A204.1 (cell line): Measurements from ENCODE around the gene MYBPC2.
A peak's percentile ranks its signal among the peaks of the same experiment; 100 is the strongest.
"Not testable (repeated sequence)": the region's sequence is repeated elsewhere in the genome, so short reads cannot be mapped to it uniquely, and the experiment has no call there.

Experiments
- FAIRE-seq: peaks from 2 replicates; lab custom pipeline; 2012; peaks lifted over from hg19 to GRCh38; lab: Jason Lieb, UNC

The MYBPC2 gene

DNA sequence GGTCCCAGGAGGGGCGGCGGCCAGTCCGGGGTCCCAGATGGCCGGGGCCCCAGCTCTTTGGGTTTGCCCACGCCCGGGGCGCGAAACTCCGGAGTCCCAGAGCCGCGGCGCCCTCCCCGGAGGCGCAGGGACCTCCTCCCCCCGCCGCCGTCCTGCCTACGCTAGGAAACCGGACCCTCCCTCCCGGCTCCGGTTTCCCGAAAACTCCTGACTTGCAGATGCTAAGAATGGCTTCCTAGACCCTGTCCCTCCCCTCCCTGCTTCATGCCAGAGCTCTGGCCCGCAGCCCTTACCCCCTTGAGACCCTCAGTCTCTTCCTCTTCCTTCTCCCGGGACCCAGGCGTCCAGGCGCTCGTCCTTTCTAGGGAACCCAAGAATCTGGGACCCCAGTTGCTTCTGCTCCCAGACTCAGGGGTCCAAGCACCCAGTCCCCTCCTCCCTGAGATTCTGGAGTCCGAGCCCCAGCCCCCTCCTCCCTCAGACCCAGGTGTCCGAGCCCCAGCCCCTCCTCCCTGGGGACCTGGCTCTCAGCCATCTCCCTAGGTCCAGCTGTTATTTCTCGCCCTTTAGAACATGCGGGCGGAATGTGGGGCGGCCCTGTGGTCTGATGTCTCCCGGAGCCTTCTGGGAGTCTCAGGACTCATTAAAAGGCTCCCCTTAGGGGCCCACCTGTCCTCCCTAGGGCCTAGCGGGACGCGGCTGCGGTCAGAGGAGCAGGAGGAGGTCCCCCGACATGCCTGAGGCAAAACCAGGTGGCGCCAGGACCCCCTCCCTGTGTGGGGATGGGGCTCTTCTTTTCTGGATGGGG, at the start of gene MYBPC2:
Gene MYBPC2, plus strand, starts transcription at position 672 of the 808 bp plus-strand sequence. Its CDS starts 62 bp downstream, at position 734.
- no peak for FAIRE-seq

DNA sequence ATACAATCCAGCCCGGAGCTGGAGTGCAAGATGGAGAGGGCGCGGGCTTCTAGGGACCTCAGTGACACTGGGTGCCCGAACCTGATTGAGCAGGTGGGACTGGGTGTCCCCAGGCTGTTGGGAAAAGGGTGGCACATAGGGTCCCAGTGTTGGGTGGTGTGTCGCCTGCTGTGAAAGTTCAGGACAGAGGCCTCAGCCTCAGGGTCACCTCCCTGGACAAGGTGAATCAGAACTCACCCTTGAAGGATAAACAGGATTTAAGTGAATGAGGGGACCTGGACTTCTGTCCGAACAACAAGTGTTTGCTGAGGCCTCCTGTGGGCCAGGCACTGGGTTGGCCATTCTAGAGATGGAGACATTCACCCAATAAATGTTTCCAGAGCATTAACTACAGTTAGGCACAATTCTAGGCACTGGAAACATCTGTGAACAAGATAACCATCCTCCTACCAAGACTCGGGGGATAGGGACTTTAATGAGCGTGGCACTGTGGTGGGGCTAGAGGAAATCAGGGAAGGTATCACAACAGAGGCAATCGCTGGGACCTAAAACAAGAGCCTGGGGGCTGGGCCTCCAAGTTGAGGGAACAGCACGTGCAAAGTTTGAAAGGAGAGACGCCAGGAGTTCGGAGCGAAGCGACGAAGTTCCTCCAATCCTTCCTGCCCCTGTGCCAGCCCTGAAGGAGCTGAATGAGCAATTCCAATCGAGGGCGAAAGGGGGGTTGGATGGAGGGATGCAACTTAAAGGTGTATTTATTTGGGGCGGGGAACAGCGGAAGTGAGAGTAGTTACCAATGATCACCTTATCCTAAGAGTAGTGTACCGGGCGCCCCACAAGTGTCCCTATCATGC, 49.5 kb upstream of the MYBPC2 start:
- FAIRE-seq: no peak

DNA sequence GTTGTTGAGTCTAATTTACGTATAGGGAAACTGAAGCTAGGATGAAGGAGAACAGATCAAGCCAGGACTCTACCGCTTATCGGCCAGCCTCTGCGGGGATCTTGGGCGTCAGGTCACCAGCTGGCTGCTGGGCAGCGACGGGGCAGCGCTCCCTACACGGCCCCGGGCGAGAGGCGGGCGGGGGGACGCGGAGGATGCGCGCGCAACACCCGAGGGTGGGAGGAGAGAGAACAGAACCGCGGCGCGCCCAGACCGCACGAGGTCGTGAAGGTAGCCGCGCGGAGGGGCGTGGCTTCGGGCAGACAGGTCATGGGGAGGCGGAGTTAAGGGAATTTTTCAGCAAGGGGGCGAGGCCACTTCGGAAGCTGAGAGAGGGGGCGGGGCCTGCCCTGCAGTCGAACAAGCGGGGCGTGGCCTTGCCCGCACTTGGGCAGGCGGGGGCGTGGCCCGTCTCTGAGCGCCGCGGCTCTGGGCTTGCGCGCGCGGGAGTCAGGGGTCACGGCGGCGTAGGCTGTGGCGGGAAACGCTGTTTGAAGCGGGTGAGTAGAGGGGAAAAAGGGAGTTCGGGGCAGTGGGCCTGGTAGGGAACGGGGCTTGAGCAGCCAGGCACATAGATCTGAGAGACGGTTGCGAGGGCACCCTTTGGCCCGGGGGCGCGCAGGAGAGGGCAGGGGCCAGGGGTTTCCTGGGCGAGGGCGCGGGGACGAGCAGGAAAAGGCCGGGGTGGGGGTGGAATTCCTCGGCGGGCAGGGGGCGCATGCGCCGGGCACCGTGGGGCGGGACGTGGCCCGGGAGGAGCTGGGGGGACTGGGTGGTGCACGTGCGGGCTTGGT, 48.6 kb upstream of the MYBPC2 start, which contains the start of gene POLD1:
Gene POLD1, plus strand, starts transcription at position 496 of the 833 bp plus-strand sequence. CDS start 14,505 bp downstream, outside the sequence.
- peak; percentile 90 for FAIRE-seq

DNA sequence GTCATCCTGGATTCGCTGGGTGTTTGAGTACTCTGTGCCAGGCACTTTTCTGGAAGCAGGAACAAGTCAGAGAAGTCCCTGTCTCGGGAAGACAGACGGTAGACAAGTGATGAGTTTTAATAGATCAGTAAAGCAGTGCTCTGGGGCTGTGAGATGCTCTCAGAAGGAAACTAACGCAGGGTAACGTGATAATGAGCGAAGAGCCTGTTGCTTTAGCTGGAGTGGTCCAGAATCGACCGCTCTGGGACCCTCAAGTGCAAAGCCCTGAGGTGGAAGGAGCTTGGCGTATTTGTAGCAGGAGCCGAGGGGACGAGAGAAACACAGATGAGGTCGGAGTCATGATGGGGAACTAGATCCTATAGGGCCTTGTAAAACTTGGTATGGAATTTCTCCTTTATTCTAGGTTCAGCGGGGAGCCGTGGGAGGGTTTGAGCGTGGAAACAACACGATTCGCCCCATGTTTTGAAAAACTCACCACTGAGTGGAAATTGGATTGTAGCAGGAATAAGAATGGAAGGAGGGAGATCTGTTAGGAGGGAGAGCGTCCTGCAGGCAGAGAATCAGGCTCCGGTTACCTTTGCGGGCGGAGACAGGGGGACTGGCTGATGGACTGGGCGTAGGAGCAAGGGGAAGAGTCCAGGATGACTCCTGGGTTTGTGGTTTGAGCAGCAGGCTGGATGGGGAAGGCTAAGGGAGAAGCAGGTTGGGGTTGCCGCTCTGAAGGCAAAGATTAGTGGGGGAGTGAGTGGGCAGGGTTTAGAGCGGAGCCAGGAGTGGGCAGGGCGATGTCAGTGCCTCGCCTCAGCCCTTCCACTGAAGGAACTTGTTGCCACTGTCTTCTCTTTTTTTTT, 47.8 kb upstream of the MYBPC2 start:
- no peak for FAIRE-seq

DNA sequence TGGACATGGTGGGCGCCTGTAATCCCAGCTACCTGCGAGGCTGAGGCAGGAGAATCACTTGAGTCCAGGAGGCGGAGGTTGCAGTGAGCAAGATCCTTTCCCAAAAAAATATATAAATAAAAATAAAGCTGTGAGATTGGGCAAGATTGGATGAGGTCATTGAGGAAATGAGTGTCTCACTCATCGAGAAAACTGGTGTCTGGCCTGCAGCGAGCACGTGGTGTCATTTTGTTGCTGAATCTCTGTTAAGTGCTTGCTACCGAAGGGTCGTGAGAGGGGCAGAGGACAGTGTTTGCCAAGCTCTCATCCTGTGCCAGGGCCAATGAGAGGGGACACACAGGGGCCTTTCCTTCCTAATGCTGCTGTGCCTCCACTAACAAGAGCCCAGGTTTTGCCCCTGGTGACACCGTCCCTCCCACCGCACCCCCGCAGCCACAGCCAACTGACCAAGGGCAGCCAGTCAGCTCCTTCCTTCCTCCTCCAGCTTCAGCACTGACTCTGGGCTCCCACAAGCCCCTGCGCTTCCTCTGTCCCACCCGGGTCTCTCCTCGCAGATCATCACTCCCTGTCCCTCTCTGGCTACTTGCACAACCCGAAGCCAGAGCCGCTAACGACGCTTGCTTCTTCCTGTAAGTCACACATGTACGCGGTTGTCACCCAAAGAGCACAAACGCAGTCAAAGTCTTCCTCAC, 45.4 kb upstream of the MYBPC2 start:
- FAIRE-seq: no peak

DNA sequence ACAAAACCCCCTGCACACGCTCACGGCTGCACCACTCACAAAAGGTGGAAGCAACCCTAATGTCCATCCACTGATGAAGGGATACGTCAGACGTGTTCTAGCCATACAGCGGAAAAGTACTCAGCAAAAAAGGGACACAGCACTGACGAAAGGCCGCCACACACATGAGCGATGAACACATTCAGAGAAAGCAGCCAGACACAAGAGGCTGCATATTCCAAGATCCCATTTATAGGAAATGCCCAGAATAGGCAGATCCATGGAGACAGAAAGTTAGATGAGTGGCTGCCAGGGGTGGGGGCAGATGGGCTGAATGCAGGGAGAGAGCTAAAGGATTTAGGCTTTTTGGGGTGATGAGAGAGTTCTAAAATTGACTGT, 44.8 kb upstream of the MYBPC2 start:
- FAIRE-seq: no peak

DNA sequence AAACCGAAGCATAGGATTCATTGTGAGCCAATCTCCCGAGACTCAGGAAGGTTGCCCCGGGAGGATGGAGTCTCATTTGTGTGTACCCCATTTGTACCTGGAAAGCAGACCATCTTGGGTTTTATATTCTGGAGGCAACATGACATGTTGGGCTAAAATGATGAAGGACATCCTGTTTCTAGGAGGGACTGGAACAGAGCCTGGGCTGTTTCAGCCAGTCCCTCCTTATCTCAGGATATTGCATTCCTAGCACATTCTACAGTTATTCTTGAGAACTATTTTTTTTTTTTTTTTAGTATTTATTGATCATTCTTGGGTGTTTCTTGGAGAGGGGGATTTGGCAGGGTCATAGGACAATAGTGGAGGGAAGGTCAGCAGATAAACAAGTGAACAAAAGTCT, 42.4 kb upstream of the MYBPC2 start:
- not testable (repeated sequence) for FAIRE-seq

DNA sequence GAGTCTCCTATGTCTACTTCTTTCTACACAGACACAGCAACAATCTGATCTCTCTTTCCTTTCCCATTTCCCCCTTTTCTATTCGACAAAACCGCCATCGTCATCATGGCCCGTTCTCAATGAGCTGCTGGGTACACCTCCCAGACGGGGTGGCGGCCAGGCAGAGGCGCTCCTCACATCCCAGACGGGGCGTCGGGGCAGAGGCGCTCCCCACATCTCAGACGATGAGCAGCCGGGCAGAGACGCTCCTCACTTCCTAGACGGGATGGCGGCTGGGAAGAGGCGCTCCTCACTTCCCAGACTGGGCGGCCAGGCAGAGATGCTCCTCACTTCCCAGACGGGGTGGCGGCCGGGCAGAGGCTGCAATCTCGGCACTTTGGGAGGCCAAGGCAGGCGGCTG, 41.7 kb upstream of the MYBPC2 start:
- FAIRE-seq: not testable (repeated sequence)

DNA sequence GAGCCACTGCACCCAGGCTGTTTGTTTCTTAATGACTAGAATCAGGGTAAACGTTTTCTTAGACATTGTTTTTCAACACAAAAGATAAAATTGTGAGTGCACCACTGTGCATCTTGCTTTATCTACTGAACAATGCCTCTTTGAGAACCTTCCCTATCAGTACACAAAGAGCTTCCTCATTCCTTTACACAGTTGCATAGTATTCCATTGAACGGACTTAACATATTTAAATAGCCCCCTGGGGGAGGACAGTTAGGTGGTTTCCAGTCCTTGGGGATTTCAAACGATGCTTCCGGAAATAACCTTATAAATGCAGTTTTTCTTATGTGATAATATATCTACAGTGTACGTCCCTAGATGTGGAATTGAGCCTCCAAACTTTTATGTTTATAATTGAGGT, 39.9 kb upstream of the MYBPC2 start:
- no peak for FAIRE-seq

DNA sequence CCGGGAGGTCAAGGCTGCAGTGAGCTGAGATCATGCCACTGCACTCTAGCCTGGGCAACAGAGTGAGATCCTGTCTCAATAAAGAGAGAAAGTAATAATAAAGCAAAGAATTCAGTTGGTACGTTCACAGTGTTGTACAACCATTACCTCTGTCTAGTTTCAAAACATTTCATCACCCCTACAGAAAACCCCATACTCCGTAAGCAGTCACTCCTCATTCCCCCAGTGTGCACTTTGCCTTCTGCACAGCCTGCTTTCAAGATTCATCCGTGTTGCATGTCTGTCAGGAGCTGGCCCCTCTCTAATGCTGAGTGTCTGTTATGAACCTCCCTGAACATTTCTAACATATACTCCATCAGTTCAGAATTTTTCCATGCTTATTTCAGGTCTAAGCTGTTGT, 39.1 kb upstream of the MYBPC2 start:
- no peak for FAIRE-seq

DNA sequence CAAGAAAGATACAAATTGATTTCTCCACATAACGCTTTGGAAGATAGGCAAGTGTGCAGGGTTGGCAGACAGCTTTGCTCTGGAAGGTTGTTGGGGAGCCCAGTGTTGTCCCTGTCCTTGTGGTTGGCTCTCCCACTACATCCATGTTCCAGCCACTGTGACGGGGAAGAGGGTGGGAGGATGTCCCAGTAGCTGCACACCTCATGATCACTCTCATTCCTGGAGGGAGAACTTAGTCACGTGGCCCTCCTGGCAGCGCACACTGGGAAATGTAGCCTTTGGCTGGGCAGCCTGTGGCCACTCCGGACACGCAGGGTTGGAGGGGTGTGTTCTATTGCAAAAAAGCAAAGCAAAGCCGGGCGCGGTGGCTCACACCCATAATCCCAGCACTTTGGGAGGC, 38.7 kb upstream of the MYBPC2 start:
- no peak for FAIRE-seq

DNA sequence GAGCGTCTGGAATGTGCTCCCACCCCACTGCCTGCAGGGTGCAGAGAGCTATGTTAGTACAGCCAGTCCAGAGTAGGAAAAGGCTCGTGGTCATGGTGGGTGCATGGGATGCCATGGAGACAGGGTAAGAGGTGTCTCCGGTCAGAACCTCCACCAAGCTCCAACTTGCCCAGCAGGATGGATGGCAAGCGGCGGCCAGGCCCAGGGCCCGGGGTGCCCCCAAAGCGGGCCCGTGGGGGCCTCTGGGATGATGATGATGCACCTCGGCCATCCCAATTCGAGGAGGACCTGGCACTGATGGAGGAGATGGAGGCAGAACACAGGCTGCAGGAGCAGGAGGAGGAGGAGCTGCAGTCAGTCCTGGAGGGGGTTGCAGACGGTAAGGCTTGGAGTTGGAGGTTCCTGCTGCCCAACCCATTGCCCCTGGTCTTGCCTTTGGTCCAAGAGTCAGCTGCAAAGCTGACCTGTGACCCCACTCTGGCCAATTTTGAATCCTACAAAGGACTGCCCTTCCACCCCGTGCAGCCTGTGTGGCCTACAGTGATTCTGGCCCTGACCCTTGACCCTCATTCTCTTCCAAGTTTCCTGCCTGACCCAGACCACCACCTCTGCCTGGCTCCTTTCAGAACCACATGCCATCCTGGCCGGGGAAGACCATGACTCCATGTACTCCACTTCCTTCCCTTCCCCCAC, 33.9 kb upstream of the MYBPC2 start:
- no peak for FAIRE-seq

DNA sequence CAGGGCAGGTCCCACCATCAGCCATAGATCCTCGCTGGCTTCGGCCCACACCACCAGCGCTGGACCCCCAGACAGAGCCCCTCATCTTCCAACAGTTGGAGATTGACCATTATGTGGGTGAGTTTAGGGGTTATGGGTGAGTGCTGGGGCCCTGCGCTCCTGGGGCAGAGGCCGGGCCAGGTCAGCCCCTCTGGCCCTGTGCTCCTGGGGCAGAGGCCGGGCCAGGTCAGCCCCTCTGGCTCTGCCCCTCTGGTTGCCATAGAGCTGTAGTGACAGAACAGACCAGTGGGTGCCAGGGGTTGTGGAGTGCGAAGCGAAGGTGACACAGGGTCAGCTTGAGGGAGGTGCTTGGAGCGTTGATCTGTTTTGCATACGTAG, 33.3 kb upstream of the MYBPC2 start:
- no peak for FAIRE-seq

DNA sequence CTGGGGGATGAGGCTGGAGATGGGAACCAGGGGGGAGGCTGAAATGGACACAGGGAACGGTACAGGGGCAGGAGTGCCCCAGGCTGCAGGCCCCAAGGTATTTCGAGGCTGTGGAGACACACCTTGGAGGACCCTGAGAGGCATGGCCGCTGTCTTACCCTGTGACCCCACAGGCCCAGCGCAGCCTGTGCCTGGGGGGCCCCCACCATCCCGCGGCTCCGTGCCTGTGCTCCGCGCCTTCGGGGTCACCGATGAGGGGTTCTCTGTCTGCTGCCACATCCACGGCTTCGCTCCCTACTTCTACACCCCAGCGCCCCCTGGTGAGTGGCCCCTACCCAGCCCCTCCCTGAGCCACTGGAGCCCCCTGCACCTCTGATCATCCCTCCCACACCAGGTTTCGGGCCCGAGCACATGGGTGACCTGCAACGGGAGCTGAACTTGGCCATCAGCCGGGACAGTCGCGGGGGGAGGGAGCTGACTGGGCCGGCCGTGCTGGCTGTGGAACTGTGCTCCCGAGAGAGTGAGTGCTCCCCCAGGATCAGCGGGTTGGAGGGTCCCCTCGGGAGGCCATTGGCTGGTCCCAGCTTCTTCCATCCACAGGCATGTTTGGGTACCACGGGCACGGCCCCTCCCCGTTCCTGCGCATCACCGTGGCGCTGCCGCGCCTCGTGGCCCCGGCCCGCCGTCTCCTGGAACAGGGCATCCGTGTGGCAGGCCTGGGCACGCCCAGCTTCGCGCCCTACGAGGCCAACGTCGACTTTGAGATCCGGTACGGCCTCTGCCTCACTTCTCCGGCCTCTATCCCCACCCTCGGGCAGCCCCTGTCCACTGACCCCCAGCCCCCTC, 30.9 kb upstream of the MYBPC2 start:
- no peak for FAIRE-seq

DNA sequence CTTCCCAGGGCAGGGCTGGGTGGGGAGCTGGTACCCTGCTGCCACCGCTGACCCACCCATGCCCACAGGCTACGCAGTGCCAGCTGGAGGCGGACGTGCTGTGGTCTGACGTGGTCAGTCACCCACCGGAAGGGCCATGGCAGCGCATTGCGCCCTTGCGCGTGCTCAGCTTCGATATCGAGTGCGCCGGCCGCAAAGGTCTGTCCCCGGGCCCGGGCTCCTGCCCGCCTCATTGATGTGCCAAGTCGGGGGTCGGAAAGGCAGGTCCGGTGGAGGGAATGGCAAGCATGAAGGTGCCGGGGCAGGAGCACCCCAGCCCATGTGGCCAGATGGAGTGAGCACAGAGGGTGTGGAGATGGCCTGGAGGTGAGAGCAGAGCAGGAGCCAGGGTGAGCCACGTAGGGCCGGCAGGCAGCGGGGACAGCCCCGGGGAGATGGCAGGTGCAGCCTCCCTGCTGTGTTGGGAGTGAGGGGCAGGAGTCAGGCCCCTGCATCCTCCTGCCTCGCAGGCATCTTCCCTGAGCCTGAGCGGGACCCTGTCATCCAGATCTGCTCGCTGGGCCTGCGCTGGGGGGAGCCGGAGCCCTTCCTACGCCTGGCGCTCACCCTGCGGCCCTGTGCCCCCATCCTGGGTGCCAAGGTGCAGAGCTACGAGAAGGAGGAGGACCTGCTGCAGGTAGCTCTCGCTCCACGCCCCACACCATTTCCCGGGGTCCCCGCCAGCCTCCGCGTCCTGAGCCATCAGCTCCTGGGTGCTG, 30.0 kb upstream of the MYBPC2 start:
- no peak for FAIRE-seq

DNA sequence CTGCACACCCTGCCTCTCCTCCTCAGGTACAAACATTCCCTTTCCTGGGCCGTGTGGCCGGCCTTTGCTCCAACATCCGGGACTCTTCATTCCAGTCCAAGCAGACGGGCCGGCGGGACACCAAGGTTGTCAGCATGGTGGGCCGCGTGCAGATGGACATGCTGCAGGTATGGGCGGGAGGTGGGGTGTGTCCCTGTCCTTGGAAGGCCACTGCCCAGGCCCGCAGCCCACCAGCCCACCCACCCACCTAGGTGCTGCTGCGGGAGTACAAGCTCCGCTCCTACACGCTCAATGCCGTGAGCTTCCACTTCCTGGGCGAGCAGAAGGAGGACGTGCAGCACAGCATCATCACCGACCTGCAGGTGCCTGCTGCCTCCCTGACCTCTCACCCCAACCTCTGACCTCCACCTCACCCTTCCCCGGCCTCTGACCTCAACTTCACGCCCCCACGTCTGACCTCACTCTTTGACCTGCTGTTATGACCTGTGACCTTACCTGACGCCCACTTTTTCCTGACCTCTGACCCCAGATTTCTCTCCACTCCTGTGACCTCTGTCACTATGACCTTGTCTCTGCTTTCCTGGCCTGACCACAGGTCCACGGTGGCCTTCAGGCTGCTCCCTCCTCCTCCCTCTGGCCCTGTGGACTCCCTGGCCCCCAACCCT, 26.4 kb upstream of the MYBPC2 start:
- no peak for FAIRE-seq

DNA sequence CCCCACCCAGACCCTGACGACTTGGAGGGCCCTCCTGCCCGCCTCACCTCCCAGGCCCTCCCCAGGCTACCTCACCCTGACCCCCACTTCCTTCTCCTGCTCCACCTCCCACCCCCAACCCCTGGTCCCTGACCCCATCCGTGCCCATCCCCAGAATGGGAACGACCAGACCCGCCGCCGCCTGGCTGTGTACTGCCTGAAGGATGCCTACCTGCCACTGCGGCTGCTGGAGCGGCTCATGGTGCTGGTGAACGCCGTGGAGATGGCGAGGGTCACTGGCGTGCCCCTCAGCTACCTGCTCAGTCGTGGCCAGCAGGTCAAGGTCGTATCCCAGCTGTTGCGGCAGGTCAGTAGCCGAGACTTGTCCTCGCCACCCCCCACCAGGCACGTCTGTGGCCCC, 25.9 kb upstream of the MYBPC2 start:
- FAIRE-seq: no peak

DNA sequence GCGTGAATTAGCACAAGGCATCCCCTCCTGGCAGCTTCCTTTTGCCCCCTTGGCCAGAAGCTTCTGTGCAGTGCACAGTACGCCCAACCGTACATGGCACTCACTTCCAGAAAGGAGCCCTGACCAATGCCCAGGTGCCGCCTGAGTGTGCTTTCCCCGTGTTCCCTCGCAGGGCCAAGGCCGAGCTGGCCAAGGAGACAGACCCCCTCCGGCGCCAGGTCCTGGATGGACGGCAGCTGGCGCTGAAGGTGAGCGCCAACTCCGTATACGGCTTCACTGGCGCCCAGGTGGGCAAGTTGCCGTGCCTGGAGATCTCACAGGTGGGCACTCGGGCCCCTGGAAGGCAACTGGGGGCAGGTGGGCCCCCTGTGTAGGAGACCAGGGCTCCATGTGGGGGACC, 23.3 kb upstream of the MYBPC2 start:
- FAIRE-seq: no peak
